Naive thymus-derived CD8-positive, alpha-beta T cell (primary cell): ENCODE data around the gene SIPA1L2. TPM values are rescaled to one million over a fixed set of nuclear protein-coding genes. Genes with fewer than 3 reads are reported as not detected.

ENCODE experiments used
- ATAC-seq, 2 donors: fragments of 150-1000 bp; cut with Tn5 transposase in 1 of 2; sonication (Bioruptor Pico), chemical (Tn5 transposase) in 1 of 2; 1 replicate in 1 of 2; 2 replicates in 1 of 2; pipeline ENCODE4 v1.10.0; 2021; ENCODE audit warnings: mild to moderate bottlenecking in 2 of 2, moderate library complexity in 2 of 2
- POLR2A ChIA-PET: fragments of 350-600 bp; sonication (Branson Sonifier 250); formaldehyde crosslinking; loops from one replicate; lab custom pipeline; 2021; ENCODE audit warnings: antibody characterized with exemption; lab: Charles Lee
- DNase-seq, 10 donors: peaks; one replicate each; pipeline versions ENCODE4 v3.0.0 to v3.0.0-alpha.2; 2020 to 2022
- H3K27ac Mint-ChIP-seq, 10 donors: one replicate each; pipeline ENCODE4 v1.8.0; 2020 to 2022; ENCODE audit warnings: mild to moderate bottlenecking in 10 of 10, mixed read lengths in 10 of 10, moderate library complexity in 4 of 10, inconsistent platforms in 1 of 10
- H3K27me3 Mint-ChIP-seq, 5 donors: one replicate each; pipeline ENCODE4 v1.8.0; 2021 to 2022; ENCODE audit warnings: mixed read lengths in 5 of 5
- H3K36me3 Mint-ChIP-seq, 3 donors: one replicate each; pipeline ENCODE4 v1.8.0; 2020 to 2022; ENCODE audit warnings: mixed read lengths in 3 of 3, mild to moderate bottlenecking in 2 of 3, inconsistent platforms in 1 of 3
- H3K4me1 Mint-ChIP-seq, 4 donors: one replicate each; pipeline ENCODE4 v1.8.0; 2021 to 2022; ENCODE audit warnings: mixed read lengths in 4 of 4
- H3K4me3 Mint-ChIP-seq, 10 donors: one replicate each; pipeline ENCODE4 v1.8.0; 2020 to 2022; ENCODE audit warnings: mild to moderate bottlenecking in 10 of 10, mixed read lengths in 10 of 10, moderate library complexity in 6 of 10, inconsistent platforms in 1 of 10
- H3K9me3 Mint-ChIP-seq, 9 donors: one replicate each; pipeline ENCODE4 v1.8.0; 2020 to 2022; ENCODE audit warnings: mixed read lengths in 9 of 9, mild to moderate bottlenecking in 3 of 9, inconsistent platforms in 1 of 9, moderate library complexity in 1 of 9
- polyA plus RNA-seq, 3 donors: library from polyadenylated mRNA; unstranded; fragments of 300-500 nt; fragmentation: Illumina TruSeq; gene quantifications; one replicate each; pipeline ENCODE4 v1.2.3, GENCODE V29; 2021
- total RNA-seq, 8 experiments: library from RNA in 2 of 8; stranded (reverse) in 2 of 8; gene quantifications; one replicate each; pipeline ENCODE4 v1.2.3 and lab custom pipeline; 2021 to 2026

Gene SIPA1L2
- total and polyA plus RNA-seq, 5 experiments from 2014 or later: 0.08 to 0.16 (median 0.08) TPM; not detected in 2

GRCh38 chr1:232664844-232665777 is 35.2 kb upstream of the SIPA1L2 start:
- ATAC-seq (no peak), DNase-seq (no peak)
- POLR2A ChIA-PET: no interaction called here
- Mint-ChIP-seq H3K27ac (no peak overlapping the region), H3K9me3 (no peaks in the 10 kb centered on the region), H3K27me3 (peaks cover 0 to 14% (median 6%) of the 10 kb centered on the region in 5 donors), H3K4me3 (no peak overlapping the region), H3K4me1 (peaks cover 3 to 9% (median 8%) of the 10 kb centered on the region in 4 donors), H3K36me3 (no peaks in the 10 kb centered on the region)

- Mint-ChIP-seq H3K4me1 (peaks cover 3 to 9% (median 8%) of the 10 kb centered on the region in 4 donors), H3K4me3 (no peak overlapping the region), H3K36me3 (no peaks in the 10 kb centered on the region), H3K27ac (no peak overlapping the region), H3K27me3 (peaks cover 0 to 18% (median 3%) of the 10 kb centered on the region in 5 donors), H3K9me3 (no peaks in the 10 kb centered on the region)
- ATAC-seq (no peak), DNase-seq (no peak)
- POLR2A ChIA-PET: no interaction called here
Observed at GRCh38 chr1:232662910-232663309, 33.0 kb upstream of the SIPA1L2 start.

GRCh38 chr1:232658386-232658785 is 28.5 kb upstream of the SIPA1L2 start:
- POLR2A ChIA-PET: no interaction called here

GRCh38 chr1:232657426-232658005 is 27.6 kb upstream of the SIPA1L2 start:
- Mint-ChIP-seq H3K27me3 (peaks cover 3 to 29% (median 6%) of the 10 kb centered on the region in 5 donors), H3K9me3 (no peaks in the 10 kb centered on the region), H3K27ac (no peak overlapping the region), H3K4me1 (peaks cover 0 to 8% (median under 1%) of the 10 kb centered on the region in 4 donors), H3K36me3 (no peaks in the 10 kb centered on the region), H3K4me3 (no peak overlapping the region)
- no peak for DNase-seq
- POLR2A ChIA-PET: no interaction called here
- no peak for ATAC-seq

More at GRCh38 chr1:232658386-232658785, 28.5 kb upstream of the SIPA1L2 start:
- H3K27me3 Mint-ChIP-seq: peaks cover 3 to 22% (median 4%) of the 10 kb centered on the region in 5 donors
- H3K36me3 Mint-ChIP-seq: no peaks in the 10 kb centered on the region
- DNase-seq: no peak
- no peak overlapping the region for H3K27ac Mint-ChIP-seq
- no peaks in the 10 kb centered on the region for H3K9me3 Mint-ChIP-seq
- ATAC-seq: no peak
- H3K4me1 Mint-ChIP-seq: peaks cover 0 to 8% (median under 1%) of the 10 kb centered on the region in 4 donors
- no peak overlapping the region for H3K4me3 Mint-ChIP-seq

- peaks cover 0 to 7% (median 0%) of the 10 kb centered on the region in 3 donors for H3K36me3 Mint-ChIP-seq
- DNase-seq: no peak
- ATAC-seq: no peak
- POLR2A ChIA-PET: no interaction called here
- no peaks in the 10 kb centered on the region for H3K9me3 Mint-ChIP-seq
- no peak overlapping the region for H3K27ac Mint-ChIP-seq
- H3K4me3 Mint-ChIP-seq: no peak overlapping the region
- H3K4me1 Mint-ChIP-seq: peaks cover 0 to 8% (median under 1%) of the 10 kb centered on the region in 4 donors
- H3K27me3 Mint-ChIP-seq: peaks cover 0 to 15% (median 6%) of the 10 kb centered on the region in 5 donors
Observed at GRCh38 chr1:232655746-232656085, 25.8 kb upstream of the SIPA1L2 start.

GRCh38 chr1:232655028-232655745 is 25.3 kb upstream of the SIPA1L2 start:
- Mint-ChIP-seq H3K9me3 (no peaks in the 10 kb centered on the region), H3K4me3 (no peak overlapping the region), H3K4me1 (peaks cover 0 to 8% (median under 1%) of the 10 kb centered on the region in 4 donors), H3K27me3 (peaks cover 0 to 15% (median 6%) of the 10 kb centered on the region in 5 donors), H3K36me3 (peaks cover 0 to 7% (median 0%) of the 10 kb centered on the region in 3 donors), H3K27ac (no peak overlapping the region)
- POLR2A ChIA-PET: no interaction called here
- no peak for ATAC-seq
- no peak for DNase-seq

GRCh38 chr1:232653789-232654188 is 23.9 kb upstream of the SIPA1L2 start:
- no peaks in the 10 kb centered on the region for H3K9me3 Mint-ChIP-seq
- no peak overlapping the region for H3K27ac Mint-ChIP-seq
- POLR2A ChIA-PET: no interaction called here
- peaks cover 0 to 15% (median 6%) of the 10 kb centered on the region in 5 donors for H3K27me3 Mint-ChIP-seq
- H3K4me3 Mint-ChIP-seq: no peak overlapping the region
- DNase-seq: no peak
- peaks cover 0 to 8% (median under 1%) of the 10 kb centered on the region in 4 donors for H3K4me1 Mint-ChIP-seq
- ATAC-seq: no peak
- peaks cover 0 to 7% (median 0%) of the 10 kb centered on the region in 3 donors for H3K36me3 Mint-ChIP-seq

- peaks cover 0 to 7% (median 0%) of the 10 kb centered on the region in 3 donors for H3K36me3 Mint-ChIP-seq
Observed at GRCh38 chr1:232650845-232651244, 20.9 kb upstream of the SIPA1L2 start.

GRCh38 chr1:232650418-232650817 is 20.5 kb upstream of the SIPA1L2 start:
- H3K9me3 Mint-ChIP-seq: no peaks in the 10 kb centered on the region
- H3K4me1 Mint-ChIP-seq: peaks cover 0 to 7% (median under 1%) of the 10 kb centered on the region in 4 donors
- H3K4me3 Mint-ChIP-seq: no peak overlapping the region
- POLR2A ChIA-PET: no interaction called here
- DNase-seq (no peak), ATAC-seq (no peak)
- peaks cover 0 to 9% (median 3%) of the 10 kb centered on the region in 5 donors for H3K27me3 Mint-ChIP-seq
- peaks cover 0 to 7% (median 0%) of the 10 kb centered on the region in 3 donors for H3K36me3 Mint-ChIP-seq
- H3K27ac Mint-ChIP-seq: no peak overlapping the region

More at GRCh38 chr1:232650845-232651244, 20.9 kb upstream of the SIPA1L2 start:
- POLR2A ChIA-PET: no interaction called here
- DNase-seq: no peak
- H3K27ac Mint-ChIP-seq: no peak overlapping the region
- H3K4me1 Mint-ChIP-seq: peaks cover 0 to 9% (median under 1%) of the 10 kb centered on the region in 4 donors
- H3K9me3 Mint-ChIP-seq: no peaks in the 10 kb centered on the region
- no peak overlapping the region for H3K4me3 Mint-ChIP-seq
- H3K27me3 Mint-ChIP-seq: peaks cover 0 to 9% (median 4%) of the 10 kb centered on the region in 5 donors
- ATAC-seq: no peak

- Mint-ChIP-seq H3K4me1 (peaks cover 0 to 3% (median 0%) of the 10 kb centered on the region in 4 donors), H3K27ac (peak overlapping the region in 1 of 10 donors; percentile 10), H3K9me3 (no peaks in the 10 kb centered on the region), H3K4me3 (no peak overlapping the region), H3K27me3 (peaks cover 2 to 6% (median 4%) of the 10 kb centered on the region in 5 donors), H3K36me3 (peaks cover 0 to 7% (median 0%) of the 10 kb centered on the region in 3 donors)
- no peak for DNase-seq
- POLR2A ChIA-PET: no interaction called here
- no peak for ATAC-seq
Observed at GRCh38 chr1:232648316-232648715, 18.4 kb upstream of the SIPA1L2 start.

- Mint-ChIP-seq H3K4me1 (peaks cover 0 to 3% (median 0%) of the 10 kb centered on the region in 4 donors), H3K4me3 (no peak overlapping the region)
- POLR2A ChIA-PET: no interaction called here
Observed at GRCh38 chr1:232644209-232644608, 14.3 kb upstream of the SIPA1L2 start.

GRCh38 chr1:232643251-232643650 is 13.3 kb upstream of the SIPA1L2 start:
- no peaks in the 10 kb centered on the region for H3K36me3 Mint-ChIP-seq
- no peak overlapping the region for H3K4me3 Mint-ChIP-seq
- H3K4me1 Mint-ChIP-seq: no peaks in the 10 kb centered on the region

More at GRCh38 chr1:232644209-232644608, 14.3 kb upstream of the SIPA1L2 start:
- ATAC-seq (no peak), DNase-seq (no peak)
- H3K9me3 Mint-ChIP-seq: no peaks in the 10 kb centered on the region
- H3K36me3 Mint-ChIP-seq: no peaks in the 10 kb centered on the region
- H3K27me3 Mint-ChIP-seq: peaks cover 0 to 4% (median 0%) of the 10 kb centered on the region in 5 donors
- H3K27ac Mint-ChIP-seq: no peak overlapping the region

More at GRCh38 chr1:232643251-232643650, 13.3 kb upstream of the SIPA1L2 start:
- H3K27me3 Mint-ChIP-seq: peaks cover 0 to 4% (median 0%) of the 10 kb centered on the region in 5 donors
- no peak overlapping the region for H3K27ac Mint-ChIP-seq
- POLR2A ChIA-PET: no interaction called here
- ATAC-seq (no peak), DNase-seq (no peak)
- no peaks in the 10 kb centered on the region for H3K9me3 Mint-ChIP-seq
